ENCODE data around the gene GLP2R.

GLP2R gene

GRCh38 chr17:9859781-9860180, 34.1 kb downstream of the GLP2R start:
- no peak for DNase-seq

GRCh38 chr17:9860851-9861250, 35.1 kb downstream of the GLP2R start:
- DNase-seq, result no peak

DNA sequence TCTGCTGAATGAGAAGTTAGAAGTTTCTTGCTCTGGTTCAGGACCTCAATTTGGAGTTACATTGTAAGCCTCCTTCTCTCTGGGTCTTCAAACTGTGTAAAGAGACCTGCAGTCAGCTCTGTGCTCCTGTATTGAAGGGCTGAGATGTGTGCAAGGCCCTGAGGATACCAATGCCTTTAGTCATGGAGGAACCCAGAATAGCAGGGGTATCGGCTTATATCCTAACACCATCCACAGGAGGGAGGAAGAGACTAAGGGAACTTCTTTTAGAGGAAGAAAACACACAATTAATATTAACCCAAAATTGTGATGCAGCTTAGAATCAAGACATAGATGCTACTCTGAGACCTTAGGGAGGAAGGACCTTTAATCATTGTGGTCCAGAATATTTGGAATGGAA, 36.5 kb downstream of the GLP2R start:
- DNase-seq, result no peak

DNA sequence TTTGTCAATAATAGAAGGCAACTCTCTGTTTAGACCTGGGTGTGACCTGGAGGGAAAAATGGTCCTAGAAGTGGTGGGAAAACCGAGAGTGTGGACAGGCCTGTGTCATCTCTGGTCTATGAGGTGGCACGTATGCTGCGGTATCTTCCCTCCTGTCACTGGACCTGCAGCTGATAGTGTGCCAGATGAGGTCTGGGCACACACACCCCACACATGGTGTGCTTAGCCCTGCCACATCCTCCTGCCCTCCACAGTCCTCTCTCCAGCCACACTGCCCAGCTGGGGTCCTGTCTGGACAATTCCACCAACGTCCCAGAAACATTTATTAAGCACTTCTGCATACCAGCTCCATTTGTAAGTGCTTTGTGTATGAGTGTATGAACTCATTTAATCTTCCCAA, 37.2 kb downstream of the GLP2R start:
- no peak for DNase-seq

DNA sequence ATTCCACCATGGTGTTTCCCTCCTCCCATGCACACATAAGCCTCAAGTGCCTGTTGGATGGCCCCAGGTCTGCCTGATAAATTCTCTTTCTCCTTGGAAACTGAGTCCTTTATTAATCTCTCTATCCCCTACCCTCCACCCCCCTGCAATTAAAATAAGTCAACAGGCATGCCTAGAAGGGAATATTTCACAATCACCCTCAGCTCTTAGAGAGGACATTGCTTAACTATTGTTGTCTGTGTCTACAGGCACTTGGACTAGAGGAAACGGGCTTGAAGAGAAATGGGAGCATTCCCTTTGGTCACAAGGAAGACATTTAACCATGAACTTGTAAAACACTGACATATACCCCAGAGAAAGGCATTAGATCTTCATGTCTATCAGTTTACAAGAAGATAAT, 39.9 kb downstream of the GLP2R start:
- DNase-seq, result no peak

GRCh38 chr17:9868552-9868951, 42.8 kb downstream of the GLP2R start:
- no peak for DNase-seq

DNA sequence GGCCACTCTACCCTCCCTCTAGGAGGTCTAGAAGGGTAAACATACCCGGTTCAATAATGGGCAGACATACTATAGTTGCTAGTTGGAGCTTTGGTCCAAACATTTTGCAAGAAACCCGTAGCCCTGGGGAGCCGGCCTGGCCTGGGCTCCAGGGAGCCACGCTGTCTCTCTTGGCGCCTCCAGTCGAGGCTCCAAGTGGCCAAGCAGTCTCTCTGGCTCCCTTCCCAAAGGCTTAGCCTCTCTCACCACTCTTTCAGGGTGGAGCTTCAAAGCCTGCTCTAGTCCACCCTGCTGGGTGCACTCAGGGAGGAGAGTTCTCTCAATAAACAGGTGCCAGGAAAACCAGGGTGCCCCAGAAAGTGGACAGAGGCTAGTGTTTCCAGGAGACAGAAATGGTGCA, 47.1 kb downstream of the GLP2R start:
- no peak for DNase-seq

DNA sequence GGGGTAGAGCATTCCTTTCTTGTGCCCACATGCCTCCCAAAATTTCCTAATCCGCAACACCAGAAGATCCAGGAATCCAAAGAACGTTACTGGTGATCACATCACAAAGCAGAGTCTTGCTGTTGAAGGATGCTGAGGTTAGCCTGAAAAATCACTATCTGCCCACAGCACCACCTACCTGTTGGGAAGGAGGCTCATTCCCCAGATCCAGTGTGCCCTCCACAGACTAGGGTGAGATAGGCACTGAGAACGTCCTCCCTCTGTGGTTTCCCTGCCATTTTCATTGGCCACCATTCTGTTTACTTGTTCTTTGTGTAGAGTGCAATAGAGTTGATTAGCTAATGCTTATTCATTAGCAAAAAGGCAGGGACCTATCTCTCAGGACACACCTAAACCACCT, 49.0 kb downstream of the GLP2R start:
- DNase-seq, result no peak

- no peak for DNase-seq
Observed at GRCh38 chr17:9875441-9875840, 49.7 kb downstream of the GLP2R start.

- no peak for DNase-seq
Observed at GRCh38 chr17:9878356-9878755, 52.6 kb downstream of the GLP2R start.

DNA sequence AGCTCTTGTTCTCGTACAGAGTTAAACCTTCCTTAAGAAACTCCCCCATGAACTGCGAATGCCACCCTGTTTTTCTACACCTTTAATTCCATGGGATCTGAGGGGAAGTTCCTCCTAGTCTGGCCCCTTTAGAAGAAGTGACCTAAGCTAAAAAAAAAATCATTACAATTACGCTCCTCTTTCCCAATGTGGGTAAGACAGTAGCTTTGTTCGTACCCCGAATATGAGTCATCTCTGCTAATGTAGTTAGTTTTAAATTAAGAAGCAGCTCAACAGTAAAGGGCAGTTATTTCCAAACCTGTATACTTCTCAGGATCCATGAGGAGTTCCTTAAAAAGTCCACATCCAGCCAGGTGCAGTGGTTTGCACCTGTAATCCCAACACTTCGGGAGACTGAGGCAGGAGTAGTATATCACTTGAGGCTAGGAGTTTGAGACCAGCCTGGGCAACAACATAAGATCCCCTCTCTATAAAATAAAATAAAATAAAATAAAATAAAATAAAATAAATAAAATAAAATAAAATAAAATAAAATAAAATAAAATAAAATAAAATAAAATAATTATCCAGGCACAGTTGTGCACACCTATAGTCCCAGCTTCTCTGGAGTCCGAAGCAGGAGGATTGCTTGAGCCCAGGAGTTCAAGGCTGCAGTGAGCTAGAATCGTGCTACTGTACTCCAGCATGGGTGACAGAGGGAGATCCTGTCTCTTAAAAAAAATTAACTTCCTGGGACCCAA, 53.2 kb downstream of the GLP2R start:
- no peak for DNase-seq

- DNase-seq, result no peak
Observed at GRCh38 chr17:9880582-9880999, 54.9 kb downstream of the GLP2R start.

GRCh38 chr17:9883451-9883850, 57.7 kb downstream of the GLP2R start:
- DNase-seq, result no peak

GRCh38 chr17:9886141-9886930, 60.6 kb downstream of the GLP2R start:
- no peak for DNase-seq

GRCh38 chr17:9887508-9887907, 61.8 kb downstream of the GLP2R start:
- no peak for DNase-seq

DNA sequence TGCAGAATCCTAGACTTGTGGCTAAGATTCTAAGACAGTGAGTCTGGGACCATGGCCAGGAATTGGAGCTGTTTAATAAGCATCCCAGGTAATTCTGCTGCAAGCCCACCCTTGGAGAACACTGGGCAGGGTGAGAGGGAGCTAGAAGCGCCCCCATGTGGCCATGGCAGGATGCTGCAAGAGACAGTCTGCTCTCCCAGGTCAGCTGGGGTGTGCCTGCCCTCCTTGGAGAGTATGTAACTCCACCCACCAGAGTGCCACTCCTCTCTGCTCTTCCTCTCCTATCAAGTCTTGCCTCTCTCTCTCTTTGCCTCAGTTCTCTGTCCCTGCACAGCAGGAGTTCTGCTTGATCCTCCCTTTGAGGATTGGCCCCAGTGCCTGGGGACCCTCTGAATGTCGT, 64.4 kb downstream of the GLP2R start:
- DNase-seq, result no peak

GRCh38 chr17:9893411-9894012, 67.8 kb downstream of the GLP2R start:
- DNase-seq, result no peak

- DNase-seq, result no peak
Observed at GRCh38 chr17:9894231-9894630, 68.5 kb downstream of the GLP2R start.

GRCh38 chr17:9895923-9896322, 70.2 kb downstream of the GLP2R start:
- DNase-seq, result no peak

DNA sequence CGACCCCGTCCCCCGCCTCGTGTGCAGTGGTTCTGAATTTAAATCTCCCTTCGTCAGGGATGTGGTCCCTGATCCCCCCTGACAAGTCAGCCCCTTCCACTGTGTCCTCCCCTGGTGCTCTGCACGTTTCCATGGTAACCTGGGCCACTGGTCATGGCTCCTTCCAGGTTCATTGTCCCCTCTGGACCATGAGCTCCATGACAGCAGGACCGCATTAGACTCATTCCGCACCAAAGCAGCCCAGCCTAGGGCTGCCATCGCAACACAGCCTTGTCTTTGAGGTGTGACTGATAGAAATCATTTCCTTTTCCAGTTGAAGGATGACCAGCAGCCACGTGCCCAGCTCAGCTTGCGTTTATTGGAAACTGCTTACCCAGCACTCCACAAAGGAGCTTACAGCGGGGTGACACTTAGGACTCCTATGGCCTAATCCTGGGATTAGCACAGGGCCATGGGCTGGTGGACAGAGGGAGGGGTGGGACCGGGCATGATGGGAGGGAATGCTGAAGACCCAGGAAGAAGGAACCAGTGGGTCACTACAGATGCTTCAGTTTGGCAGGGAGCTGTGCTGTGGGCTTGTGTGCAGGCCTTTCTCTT, 71.7 kb downstream of the GLP2R start:
- no peak for DNase-seq

DNA sequence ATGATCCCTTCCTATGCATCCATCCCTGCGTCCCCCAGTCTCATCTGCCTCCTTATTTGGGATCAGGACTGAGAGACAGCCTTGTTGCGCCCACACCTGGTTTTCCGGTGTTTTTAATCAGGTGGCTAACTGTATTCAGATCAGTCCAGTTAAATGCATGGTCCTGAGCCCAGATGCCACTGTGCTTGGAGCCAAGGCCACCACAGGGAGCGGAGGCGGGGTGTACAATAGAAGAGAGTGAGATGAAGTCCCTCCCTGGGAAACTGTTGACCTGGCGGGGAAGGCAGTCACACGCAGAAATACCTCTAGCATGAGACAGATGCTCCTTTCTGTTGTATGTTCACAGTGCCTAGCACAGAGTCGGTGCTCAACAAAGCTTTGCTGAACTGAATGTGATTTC, 73.1 kb downstream of the GLP2R start:
- DNase-seq, result no peak

DNA sequence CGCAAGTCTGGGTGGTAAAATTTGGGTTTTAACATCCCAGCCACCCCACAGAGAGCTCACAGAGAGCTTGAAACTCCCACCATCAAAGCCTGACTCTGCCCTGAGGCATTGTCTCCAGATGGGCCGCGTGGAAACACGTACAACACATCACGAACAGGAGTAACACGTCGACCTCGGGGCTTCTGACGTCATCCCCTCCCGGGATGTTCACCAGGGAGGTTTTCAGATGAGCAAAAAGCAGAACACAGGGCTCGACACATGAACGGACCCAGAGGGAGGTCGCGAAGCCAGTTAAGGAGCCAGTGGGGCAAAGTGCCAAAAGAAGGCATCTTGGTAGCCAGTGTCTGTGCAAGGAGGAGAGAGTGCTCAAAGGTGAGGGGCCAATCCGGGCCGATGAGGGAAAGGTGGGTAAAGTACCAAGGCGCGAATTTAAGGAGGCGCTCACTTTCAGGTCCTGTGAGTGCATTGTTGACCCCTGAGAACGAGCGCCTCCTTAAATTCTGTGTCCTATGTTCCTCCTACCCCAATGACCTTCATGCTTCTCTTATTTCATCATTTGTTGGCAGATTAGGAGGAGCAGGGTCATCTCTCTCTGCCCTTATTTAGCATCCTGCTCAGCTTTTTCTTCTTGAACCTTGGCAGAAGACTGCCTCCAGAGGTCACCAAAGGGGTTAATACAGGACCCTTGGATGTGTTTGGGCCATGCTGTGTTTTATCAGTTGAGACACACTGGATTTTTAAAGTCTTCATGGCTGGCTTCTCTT, 73.7 kb downstream of the GLP2R start:
- DNase-seq, result no peak

- no peak for DNase-seq
Observed at GRCh38 chr17:9900044-9900594, 74.4 kb downstream of the GLP2R start.
